Measurements from ENCODE around the gene EQTN.

Gene EQTN

GRCh38 chr9:27337833-27338526 lies 41.0 kb upstream of the EQTN start:
- TF ChIP-seq CTCF (conservative IDR thresholded peaks at IDR 0.05; ENCODE audit: low read length), result no peak
- H3K4me3 ChIP-seq (ENCODE audit: low read length), result no peak overlapping the region
- DNase-seq (ENCODE audit: low read depth), result no peak

- H3K4me3 ChIP-seq (ENCODE audit: low read length), result no peak overlapping the region
- DNase-seq (ENCODE audit: low read depth), result no peak
- no peak for TF ChIP-seq CTCF (conservative IDR thresholded peaks at IDR 0.05; ENCODE audit: low read length)
Observed at GRCh38 chr9:27337236-27337635, 40.3 kb upstream of the EQTN start.

- TF ChIP-seq CTCF (conservative IDR thresholded peaks at IDR 0.05; ENCODE audit: low read length), result no peak
- no peak for DNase-seq (ENCODE audit: low read depth)
Observed at GRCh38 chr9:27336829-27337228, 39.9 kb upstream of the EQTN start.

GRCh38 chr9:27336126-27336525 lies 39.2 kb upstream of the EQTN start:
- DNase-seq (ENCODE audit: low read depth), result no peak
- no peak for TF ChIP-seq CTCF (conservative IDR thresholded peaks at IDR 0.05; ENCODE audit: low read length)
- no peak overlapping the region for H3K4me3 ChIP-seq (ENCODE audit: low read length)

More at GRCh38 chr9:27336829-27337228, 39.9 kb upstream of the EQTN start:
- no peak overlapping the region for H3K4me3 ChIP-seq (ENCODE audit: low read length)

- no peak for DNase-seq (ENCODE audit: low read depth)
- TF ChIP-seq CTCF (conservative IDR thresholded peaks at IDR 0.05; ENCODE audit: low read length), result no peak
- no peak overlapping the region for H3K4me3 ChIP-seq (ENCODE audit: low read length)
Observed at GRCh38 chr9:27335075-27335474, 38.1 kb upstream of the EQTN start.

GRCh38 chr9:27333241-27334052 lies 36.5 kb upstream of the EQTN start:
- TF ChIP-seq CTCF (conservative IDR thresholded peaks at IDR 0.05; ENCODE audit: low read length), result peak; percentile 94
- no peak overlapping the region for H3K4me3 ChIP-seq (ENCODE audit: low read length)

GRCh38 chr9:27331393-27331792 lies 34.4 kb upstream of the EQTN start:
- DNase-seq (ENCODE audit: low read depth), result no peak
- no peak for TF ChIP-seq CTCF (conservative IDR thresholded peaks at IDR 0.05; ENCODE audit: low read length)
- no peak overlapping the region for H3K4me3 ChIP-seq (ENCODE audit: low read length)

More at GRCh38 chr9:27333241-27334052, 36.5 kb upstream of the EQTN start:
- DNase-seq (ENCODE audit: low read depth), result peak; percentile 83

All from AG10803 (cell line).